ENCODE data around the gene CFC1.
"Not testable (repeated sequence)": the region's sequence is repeated elsewhere in the genome, so short reads cannot be mapped to it uniquely, and the experiment has no call there.

DNA sequence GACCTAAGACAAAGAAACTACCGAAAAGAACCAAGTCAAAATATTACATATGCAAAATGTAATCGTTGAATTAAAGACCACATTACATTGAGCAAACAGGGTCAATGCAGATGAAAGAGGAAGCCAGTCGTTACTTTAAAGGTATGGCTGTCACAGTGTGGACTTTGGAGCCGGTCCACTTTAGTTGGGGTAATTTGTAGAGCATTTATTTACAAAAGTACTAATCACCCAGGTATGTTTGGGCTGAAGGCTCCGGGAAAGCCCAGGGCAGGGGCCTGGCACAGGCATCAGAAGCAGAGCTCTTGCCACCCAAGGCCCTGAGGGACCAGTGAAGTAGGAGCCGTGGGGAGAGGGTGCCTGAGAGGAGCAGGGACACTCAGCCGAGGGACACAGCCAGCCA is 15.8 kb downstream of the CFC1 start:
- not testable (repeated sequence) for TF ChIP-seq GABPA (IDR thresholded peaks at IDR 0.05; ENCODE audit: low read depth, low read length); GABPA (CRISPR knock-in tag; IDR thresholded peaks at IDR 0.05; ENCODE audit: low read depth); ISL2 (CRISPR knock-in tag; IDR thresholded peaks at IDR 0.05); SRF (IDR thresholded peaks at IDR 0.05; ENCODE audit: low read depth, low read length); KAT2B (IDR thresholded peaks at IDR 0.05; ENCODE audit: borderline replicate concordance, low read depth, low read length); POLR2A (IDR thresholded peaks at IDR 0.05; ENCODE audit: insufficient read depth in 1 of 2, low read depth in 2 of 2, low read length in 2 of 2); TOPORS (CRISPR knock-in tag; IDR thresholded peaks at IDR 0.05); ZNF44 (CRISPR knock-in tag; IDR thresholded peaks at IDR 0.05); SKIL (CRISPR knock-in tag; IDR thresholded peaks at IDR 0.05; ENCODE audit: borderline replicate concordance); HNF4G (IDR thresholded peaks at IDR 0.05; ENCODE audit: borderline replicate concordance, low read depth, low read length); HNF4G (CRISPR knock-in tag; IDR thresholded peaks at IDR 0.05; ENCODE audit: borderline replicate concordance, low read depth); CAMTA2 (CRISPR knock-in tag; IDR thresholded peaks at IDR 0.05; ENCODE audit: borderline replicate concordance); NCOA1 (CRISPR knock-in tag; IDR thresholded peaks at IDR 0.05); ZBTB1 (CRISPR knock-in tag; IDR thresholded peaks at IDR 0.05; ENCODE audit: borderline replicate concordance); CREM (IDR thresholded peaks at IDR 0.05); CREM (CRISPR knock-in tag; IDR thresholded peaks at IDR 0.05); EZH2 (conservative IDR thresholded peaks at IDR 0.05; ENCODE audit: low read depth, low read length)

Measured in HepG2 (cell line).